Loucy (cell line): ENCODE data around the gene KRT31.
"Not testable (repeated sequence)": the region's sequence is repeated elsewhere in the genome, so short reads cannot be mapped to it uniquely, and the experiment has no call there.

Experiments used
- H2AFZ ChIP-seq: fragments of 200-600 bp; sonication (generic); 2 replicates; pipeline ENCODE4 v1.6.0; 2016; ENCODE audit warnings: antibody characterized with exemption, mild to moderate bottlenecking, low read length, moderate library complexity
- H3F3A ChIP-seq: fragments of 200-600 bp; 2 replicates; pipeline ENCODE4 v1.6.0; 2016; ENCODE audit warnings: antibody characterized with exemption, low read depth, mild to moderate bottlenecking
- H3K27me3 ChIP-seq: fragments of 200-600 bp; sonication (generic); 2 replicates; pipeline ENCODE4 v1.6.1; 2014; ENCODE audit warnings: low read length, mild to moderate bottlenecking; ENCODE audit not compliant: insufficient read depth, poor library complexity, severe bottlenecking
- H3K36me3 ChIP-seq: fragments of 200-600 bp; sonication (generic); 2 replicates; pipeline ENCODE4 v1.6.1; 2016; ENCODE audit warnings: low read length; ENCODE audit not compliant: insufficient read depth
- H3K4me1 ChIP-seq: fragments of 200-600 bp; sonication (generic); 2 replicates; pipeline ENCODE4 v1.5.1; 2014; ENCODE audit warnings: low read length, mild to moderate bottlenecking; ENCODE audit not compliant: insufficient read depth, poor library complexity, severe bottlenecking
- H3K4me2 ChIP-seq: fragments of 200-600 bp; sonication (generic); 2 replicates; pipeline ENCODE4 v1.6.0; 2014; ENCODE audit warnings: antibody characterized with exemption, low read length, low read depth, mild to moderate bottlenecking; ENCODE audit not compliant: poor library complexity, severe bottlenecking
- H3K4me3 ChIP-seq: fragments of 200-600 bp; sonication (generic); 2 replicates; pipeline ENCODE4 v1.5.1; 2014; ENCODE audit warnings: low read length, mild to moderate bottlenecking, mixed read lengths; ENCODE audit not compliant: poor library complexity, severe bottlenecking
- H3K79me2 ChIP-seq: fragments of 200-600 bp; sonication (generic); 2 replicates; pipeline ENCODE4 v1.6.1; 2014; ENCODE audit warnings: low read length; ENCODE audit not compliant: insufficient read depth
- H3K9ac ChIP-seq: fragments of 200-600 bp; sonication (generic); 2 replicates; pipeline ENCODE4 v1.6.0; 2014; ENCODE audit warnings: mild to moderate bottlenecking, low read depth, low read length, moderate library complexity; ENCODE audit not compliant: poor library complexity, severe bottlenecking
- H3K9me2 ChIP-seq: fragments of 200-600 bp; sonication (generic); replicated peaks from 2 replicates; pipeline ENCODE4 v1.6.1; 2016; ENCODE audit warnings: low read depth, low read length, mixed read lengths
- H3K9me3 ChIP-seq: fragments of 200-600 bp; sonication (generic); 2 replicates; pipeline ENCODE4 v1.6.1; 2014; ENCODE audit warnings: mild to moderate bottlenecking, antibody characterized with exemption, low read length, low read depth; ENCODE audit not compliant: insufficient read depth
- H4K20me1 ChIP-seq: fragments of 200-600 bp; sonication (generic); 2 replicates; pipeline ENCODE4 v1.6.0; 2014; ENCODE audit warnings: antibody characterized with exemption, low read length, mild to moderate bottlenecking; ENCODE audit not compliant: insufficient read depth, poor library complexity, severe bottlenecking
- EZH2phosphoT487 ChIP-seq: fragments of 200-600 bp; IDR thresholded peaks from 2 replicates; pipeline ENCODE4 v1.6.1; 2018; ENCODE audit warnings: antibody characterized with exemption, mild to moderate bottlenecking, moderate library complexity, borderline replicate concordance
- TF ChIP-seq, protein P1 (sequence below): fragments of 200-600 bp; sonication (generic); conservative IDR thresholded peaks from 2 replicates; pipeline ENCODE4 v1.5.1; 2014; ENCODE audit warnings: mild to moderate bottlenecking, antibody characterized with exemption, low read length

The KRT31 gene

DNA sequence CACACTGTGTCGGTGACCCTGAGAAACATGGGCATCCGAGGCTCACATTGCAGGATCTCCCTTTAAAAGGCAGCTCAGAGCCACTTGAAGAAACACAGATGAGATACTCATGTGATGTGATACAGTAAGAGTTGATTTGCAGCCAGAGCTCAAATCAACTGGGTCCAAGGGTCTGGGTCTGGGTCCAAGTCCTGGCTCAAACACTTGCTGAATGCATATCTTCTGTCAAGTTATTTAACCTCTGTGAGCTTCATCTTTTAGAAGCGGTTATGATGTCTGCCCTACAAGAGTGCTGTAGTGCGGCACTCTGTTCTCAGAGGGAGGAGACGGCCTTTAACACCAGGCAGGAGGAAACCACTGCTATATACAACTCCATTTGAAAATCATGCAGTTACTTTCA is 37.0 kb upstream of the KRT31 start:
- H3K4me3 ChIP-seq = no peak overlapping the region
- H3K4me2 ChIP-seq = no peak overlapping the region
- H2AFZ ChIP-seq = no peak overlapping the region
- no peaks in the 10 kb centered on the region for H3K36me3 ChIP-seq
- H3K9ac ChIP-seq = no peak overlapping the region
- no peak for TF ChIP-seq EZH2phosphoT487
- TF ChIP-seq, protein P1, sequence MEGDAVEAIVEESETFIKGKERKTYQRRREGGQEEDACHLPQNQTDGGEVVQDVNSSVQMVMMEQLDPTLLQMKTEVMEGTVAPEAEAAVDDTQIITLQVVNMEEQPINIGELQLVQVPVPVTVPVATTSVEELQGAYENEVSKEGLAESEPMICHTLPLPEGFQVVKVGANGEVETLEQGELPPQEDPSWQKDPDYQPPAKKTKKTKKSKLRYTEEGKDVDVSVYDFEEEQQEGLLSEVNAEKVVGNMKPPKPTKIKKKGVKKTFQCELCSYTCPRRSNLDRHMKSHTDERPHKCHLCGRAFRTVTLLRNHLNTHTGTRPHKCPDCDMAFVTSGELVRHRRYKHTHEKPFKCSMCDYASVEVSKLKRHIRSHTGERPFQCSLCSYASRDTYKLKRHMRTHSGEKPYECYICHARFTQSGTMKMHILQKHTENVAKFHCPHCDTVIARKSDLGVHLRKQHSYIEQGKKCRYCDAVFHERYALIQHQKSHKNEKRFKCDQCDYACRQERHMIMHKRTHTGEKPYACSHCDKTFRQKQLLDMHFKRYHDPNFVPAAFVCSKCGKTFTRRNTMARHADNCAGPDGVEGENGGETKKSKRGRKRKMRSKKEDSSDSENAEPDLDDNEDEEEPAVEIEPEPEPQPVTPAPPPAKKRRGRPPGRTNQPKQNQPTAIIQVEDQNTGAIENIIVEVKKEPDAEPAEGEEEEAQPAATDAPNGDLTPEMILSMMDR = no peak
- H4K20me1 ChIP-seq = no peaks in the 10 kb centered on the region
- no peaks in the 10 kb centered on the region for H3K4me1 ChIP-seq
- H3K9me3 ChIP-seq = no peaks in the 10 kb centered on the region
- H3K9me2 ChIP-seq = no peaks in the 10 kb centered on the region
- no peaks in the 10 kb centered on the region for H3F3A ChIP-seq
- H3K79me2 ChIP-seq = no peaks in the 10 kb centered on the region
- no peaks in the 10 kb centered on the region for H3K27me3 ChIP-seq

DNA sequence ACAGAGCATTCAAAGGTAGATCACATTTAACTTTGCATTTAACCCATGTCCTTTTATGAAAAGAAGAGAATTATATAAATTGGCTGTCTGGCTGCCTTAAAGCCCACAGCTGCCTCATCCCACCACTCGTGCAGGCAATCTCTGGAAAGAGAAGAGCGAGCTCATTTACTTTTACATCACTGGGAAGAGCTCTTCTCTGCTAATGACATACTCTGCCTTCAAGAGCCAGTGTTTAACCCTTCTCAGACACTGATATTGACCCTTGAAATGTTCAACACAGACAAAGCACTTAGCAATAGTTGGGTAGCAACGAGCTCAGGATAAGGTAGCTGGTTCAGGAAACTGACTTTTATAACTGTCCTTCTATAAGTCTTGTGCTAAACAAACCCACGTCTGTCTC is 36.6 kb upstream of the KRT31 start:
- no peaks in the 10 kb centered on the region for H3K36me3 ChIP-seq
- H3F3A ChIP-seq = no peaks in the 10 kb centered on the region
- no peaks in the 10 kb centered on the region for H4K20me1 ChIP-seq
- no peaks in the 10 kb centered on the region for H3K9me2 ChIP-seq
- H3K9ac ChIP-seq = no peak overlapping the region
- H3K79me2 ChIP-seq = no peaks in the 10 kb centered on the region
- no peaks in the 10 kb centered on the region for H3K4me1 ChIP-seq
- no peak overlapping the region for H3K4me2 ChIP-seq
- TF ChIP-seq, protein P1 = no peak
- no peak for TF ChIP-seq EZH2phosphoT487
- no peaks in the 10 kb centered on the region for H3K27me3 ChIP-seq
- no peak overlapping the region for H2AFZ ChIP-seq
- H3K9me3 ChIP-seq = no peaks in the 10 kb centered on the region
- H3K4me3 ChIP-seq = no peak overlapping the region

DNA sequence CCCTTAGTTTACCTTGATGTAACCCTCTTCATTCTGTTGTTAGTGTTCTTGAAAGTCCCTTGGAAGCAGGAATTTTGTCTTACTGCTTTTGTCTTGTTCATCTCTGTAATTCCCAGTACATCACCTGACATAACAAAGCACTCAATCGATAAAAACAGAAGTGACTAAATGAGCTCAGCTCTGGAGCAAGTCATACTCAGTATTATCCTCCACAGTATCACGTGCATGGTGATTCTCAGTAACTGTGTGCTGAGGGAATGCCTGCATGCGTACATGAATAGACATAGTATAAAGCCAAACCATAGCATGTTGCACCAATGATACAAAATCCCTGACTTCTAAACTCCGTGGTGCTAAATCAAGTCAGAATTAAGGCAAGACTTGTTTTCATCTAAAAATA is 36.2 kb upstream of the KRT31 start:
- Histone ChIP-seq H3K4me3 (no peak overlapping the region), H3K27me3 (no peaks in the 10 kb centered on the region), H3K4me1 (no peaks in the 10 kb centered on the region), H3F3A (no peaks in the 10 kb centered on the region), H3K36me3 (no peaks in the 10 kb centered on the region), H3K79me2 (no peaks in the 10 kb centered on the region), H2AFZ (no peak overlapping the region), H3K9ac (no peak overlapping the region), H3K9me2 (no peaks in the 10 kb centered on the region), H3K9me3 (no peaks in the 10 kb centered on the region), H3K4me2 (no peak overlapping the region), H4K20me1 (no peaks in the 10 kb centered on the region)
- TF ChIP-seq EZH2phosphoT487 = no peak
- TF ChIP-seq, protein P1 = no peak

DNA sequence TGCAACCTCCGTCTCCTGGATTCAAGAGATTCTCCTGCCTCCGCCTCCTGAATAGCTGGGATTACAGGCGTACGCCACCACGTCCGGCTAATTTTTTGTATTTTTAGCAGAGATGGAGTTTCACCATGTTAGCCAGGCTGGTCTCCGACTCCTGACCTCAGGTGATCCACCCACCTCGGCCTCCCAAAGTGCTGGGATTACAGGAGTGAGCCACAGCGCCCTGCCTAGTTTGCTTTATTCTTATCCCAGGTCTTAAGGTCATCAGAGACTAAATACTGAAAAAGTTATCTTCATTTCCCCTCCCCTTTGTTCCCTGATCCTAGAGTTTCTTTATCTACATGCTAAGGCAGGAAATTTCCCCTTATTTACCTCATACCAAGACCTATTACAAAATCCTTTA is 33.0 kb upstream of the KRT31 start:
- H3K27me3 ChIP-seq, H3K9ac ChIP-seq, H3K36me3 ChIP-seq, H4K20me1 ChIP-seq, H3K9me3 ChIP-seq, H3K9me2 ChIP-seq, H3K4me2 ChIP-seq, H3K4me1 ChIP-seq, H2AFZ ChIP-seq, H3K79me2 ChIP-seq, H3K4me3 ChIP-seq, H3F3A ChIP-seq: not testable (repeated sequence)
